Fibroblast of the aortic adventitia (primary cell): ENCODE data around the gene PLGRKT. TPM values are rescaled to one million over a fixed set of nuclear protein-coding genes. Genes with fewer than 3 reads are reported as not detected.
"Not testable (repeated sequence)": the region's sequence is repeated elsewhere in the genome, so short reads cannot be mapped to it uniquely, and the experiment has no call there.

Experiments used
- DNase-seq: peaks from one replicate; pipeline ENCODE4 v3.0.0-alpha.2; 2010; ENCODE audit warnings: low read depth
- H3K4me3 ChIP-seq: 2 replicates; pipeline ENCODE4 v1.5.1; 2011; ENCODE audit warnings: low read depth, mild to moderate bottlenecking, control low read depth, low read length, moderate library complexity
- total RNA-seq: library from RNA; depleted of rRNA; stranded (reverse); fragments of >200 nt; gene quantifications from 2 replicates; pipeline ENCODE4 v1.2.3, GENCODE V29; 2012; ENCODE audit warnings: low replicate concordance
- TF ChIP-seq, protein P1 (sequence below): IDR thresholded peaks from 2 replicates; pipeline ENCODE4 v1.5.1; 2011; ENCODE audit warnings: mild to moderate bottlenecking, low read length, control low read depth, inconsistent platforms; ENCODE audit not compliant: insufficient read depth

PLGRKT gene
- total RNA-seq, 1 donor, result 25.8 TPM

DNA sequence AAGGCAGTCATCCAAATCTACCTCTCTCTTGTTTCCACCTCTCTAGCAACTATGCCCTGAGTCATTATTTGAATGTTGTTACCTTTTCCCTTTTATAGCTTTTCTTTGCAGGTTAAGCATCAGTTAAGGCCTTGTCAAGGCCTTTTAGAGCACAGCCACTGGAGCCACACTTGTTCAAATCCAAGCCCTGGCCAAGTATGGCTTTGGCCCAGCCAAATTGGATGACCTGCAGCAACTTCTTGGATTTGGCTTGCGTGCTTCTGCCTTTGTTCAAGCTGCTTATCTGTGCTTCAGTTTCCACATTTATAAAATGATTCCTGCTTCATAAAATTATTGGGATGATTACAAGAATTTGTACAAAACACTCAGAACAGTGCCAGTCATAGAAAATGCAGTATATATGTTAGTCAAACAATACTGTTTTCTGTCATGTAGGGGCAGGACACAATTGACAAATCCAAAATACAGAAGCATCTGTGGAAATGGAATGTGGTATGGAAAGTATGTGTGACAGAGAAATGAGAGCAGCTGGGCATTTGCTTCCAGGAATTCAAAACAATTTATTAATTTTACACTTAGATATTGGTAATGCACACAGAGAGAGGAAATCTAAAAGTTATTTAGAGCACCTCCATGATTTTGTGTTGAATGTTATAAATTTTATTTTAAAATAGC is 80.2 kb downstream of the PLGRKT start:
- peak; percentile 39 for DNase-seq
- TF ChIP-seq, protein P1, sequence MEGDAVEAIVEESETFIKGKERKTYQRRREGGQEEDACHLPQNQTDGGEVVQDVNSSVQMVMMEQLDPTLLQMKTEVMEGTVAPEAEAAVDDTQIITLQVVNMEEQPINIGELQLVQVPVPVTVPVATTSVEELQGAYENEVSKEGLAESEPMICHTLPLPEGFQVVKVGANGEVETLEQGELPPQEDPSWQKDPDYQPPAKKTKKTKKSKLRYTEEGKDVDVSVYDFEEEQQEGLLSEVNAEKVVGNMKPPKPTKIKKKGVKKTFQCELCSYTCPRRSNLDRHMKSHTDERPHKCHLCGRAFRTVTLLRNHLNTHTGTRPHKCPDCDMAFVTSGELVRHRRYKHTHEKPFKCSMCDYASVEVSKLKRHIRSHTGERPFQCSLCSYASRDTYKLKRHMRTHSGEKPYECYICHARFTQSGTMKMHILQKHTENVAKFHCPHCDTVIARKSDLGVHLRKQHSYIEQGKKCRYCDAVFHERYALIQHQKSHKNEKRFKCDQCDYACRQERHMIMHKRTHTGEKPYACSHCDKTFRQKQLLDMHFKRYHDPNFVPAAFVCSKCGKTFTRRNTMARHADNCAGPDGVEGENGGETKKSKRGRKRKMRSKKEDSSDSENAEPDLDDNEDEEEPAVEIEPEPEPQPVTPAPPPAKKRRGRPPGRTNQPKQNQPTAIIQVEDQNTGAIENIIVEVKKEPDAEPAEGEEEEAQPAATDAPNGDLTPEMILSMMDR, result no peak
- H3K4me3 ChIP-seq, result no peak overlapping the region

DNA sequence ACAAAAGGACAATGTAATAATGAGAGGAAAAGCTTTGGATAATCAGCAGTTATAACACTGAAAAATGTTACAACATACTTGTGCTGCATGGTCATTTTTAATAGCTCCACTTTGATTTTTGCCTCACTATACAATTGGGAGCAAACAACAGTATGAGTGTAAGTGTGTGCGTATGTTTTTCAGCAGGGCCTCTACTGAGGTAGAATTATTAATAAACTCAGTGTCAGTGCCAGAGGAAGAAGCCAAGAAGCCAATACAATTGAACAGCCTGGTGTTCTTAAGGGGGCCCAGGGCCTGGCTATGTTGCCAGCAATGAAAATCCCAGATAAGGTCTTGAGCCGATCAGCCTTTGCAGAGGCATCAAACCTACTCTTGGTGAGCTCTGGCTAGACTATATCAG is 81.9 kb downstream of the PLGRKT start:
- no peak overlapping the region for H3K4me3 ChIP-seq
- TF ChIP-seq, protein P1, result no peak
- peak; percentile 2 for DNase-seq

DNA sequence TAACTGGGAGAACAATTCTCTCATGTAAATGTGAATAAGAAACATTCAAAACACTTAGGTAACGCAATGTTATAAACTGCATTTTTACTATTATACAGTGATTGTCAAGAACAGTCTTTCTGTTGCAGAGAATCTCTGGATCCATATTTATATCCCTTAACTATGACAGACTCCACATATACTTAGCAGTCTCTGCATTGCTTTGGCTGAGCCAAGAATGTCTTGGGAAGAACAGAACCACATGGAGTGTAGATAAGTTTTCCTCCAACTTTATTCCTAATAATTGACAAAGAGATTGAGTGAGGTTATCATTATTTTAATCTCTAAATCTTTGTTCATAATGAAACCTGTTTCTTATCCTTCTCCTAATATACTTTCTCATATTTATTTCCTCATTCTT is 82.5 kb downstream of the PLGRKT start:
- no peak overlapping the region for H3K4me3 ChIP-seq
- TF ChIP-seq, protein P1, result no peak
- DNase-seq, result no peak

DNA sequence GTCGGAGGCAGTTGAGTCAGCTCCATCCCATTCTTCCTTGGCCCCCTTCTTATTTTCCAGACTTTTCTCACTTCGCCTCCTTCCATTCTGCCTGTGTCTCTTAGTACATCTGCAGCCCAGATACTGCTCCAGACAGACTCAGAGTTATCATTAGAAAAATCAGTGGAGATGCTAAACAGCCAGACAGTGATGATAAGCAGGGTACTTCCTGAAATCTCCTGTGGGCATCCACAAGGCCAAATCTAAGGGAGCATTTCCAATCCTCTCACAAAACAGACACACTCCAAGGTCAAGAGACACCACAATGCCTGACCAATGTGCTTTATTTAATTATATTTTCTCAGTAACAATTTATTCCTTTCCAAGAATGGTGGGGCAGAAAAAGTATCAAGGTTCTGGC is 83.5 kb downstream of the PLGRKT start:
- TF ChIP-seq, protein P1, result no peak
- DNase-seq, result no peak
- H3K4me3 ChIP-seq, result no peak overlapping the region

DNA sequence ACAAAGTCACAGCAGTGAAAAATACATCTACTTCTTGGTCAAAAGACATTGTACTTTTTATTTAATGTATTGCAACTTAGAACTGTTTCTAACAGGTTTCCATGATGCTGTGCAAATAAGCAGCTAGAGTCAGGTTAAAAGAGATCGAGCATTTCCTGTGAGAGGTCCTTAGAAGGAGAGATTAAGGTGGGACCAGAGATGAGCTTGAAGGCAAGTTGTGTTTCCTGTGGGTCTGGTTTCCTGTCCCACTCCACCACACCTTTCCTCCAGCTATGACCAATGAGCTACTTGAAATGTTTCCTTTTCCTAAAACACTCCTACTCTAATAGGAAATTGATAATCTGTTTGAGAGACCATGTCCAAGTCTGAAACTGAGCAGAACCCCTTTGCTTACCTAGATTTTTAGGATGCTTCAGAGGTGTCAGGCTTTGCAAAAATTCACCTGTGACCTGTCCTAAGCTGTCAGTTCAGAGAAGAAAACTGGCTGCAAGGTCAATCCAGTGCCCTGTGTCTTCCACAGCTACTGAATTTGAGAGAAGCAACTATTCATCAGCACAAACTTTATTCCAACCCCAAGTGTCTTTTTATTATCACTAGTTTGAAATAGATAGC is 85.0 kb downstream of the PLGRKT start:
- no peak overlapping the region for H3K4me3 ChIP-seq
- no peak for DNase-seq
- TF ChIP-seq, protein P1, result no peak

DNA sequence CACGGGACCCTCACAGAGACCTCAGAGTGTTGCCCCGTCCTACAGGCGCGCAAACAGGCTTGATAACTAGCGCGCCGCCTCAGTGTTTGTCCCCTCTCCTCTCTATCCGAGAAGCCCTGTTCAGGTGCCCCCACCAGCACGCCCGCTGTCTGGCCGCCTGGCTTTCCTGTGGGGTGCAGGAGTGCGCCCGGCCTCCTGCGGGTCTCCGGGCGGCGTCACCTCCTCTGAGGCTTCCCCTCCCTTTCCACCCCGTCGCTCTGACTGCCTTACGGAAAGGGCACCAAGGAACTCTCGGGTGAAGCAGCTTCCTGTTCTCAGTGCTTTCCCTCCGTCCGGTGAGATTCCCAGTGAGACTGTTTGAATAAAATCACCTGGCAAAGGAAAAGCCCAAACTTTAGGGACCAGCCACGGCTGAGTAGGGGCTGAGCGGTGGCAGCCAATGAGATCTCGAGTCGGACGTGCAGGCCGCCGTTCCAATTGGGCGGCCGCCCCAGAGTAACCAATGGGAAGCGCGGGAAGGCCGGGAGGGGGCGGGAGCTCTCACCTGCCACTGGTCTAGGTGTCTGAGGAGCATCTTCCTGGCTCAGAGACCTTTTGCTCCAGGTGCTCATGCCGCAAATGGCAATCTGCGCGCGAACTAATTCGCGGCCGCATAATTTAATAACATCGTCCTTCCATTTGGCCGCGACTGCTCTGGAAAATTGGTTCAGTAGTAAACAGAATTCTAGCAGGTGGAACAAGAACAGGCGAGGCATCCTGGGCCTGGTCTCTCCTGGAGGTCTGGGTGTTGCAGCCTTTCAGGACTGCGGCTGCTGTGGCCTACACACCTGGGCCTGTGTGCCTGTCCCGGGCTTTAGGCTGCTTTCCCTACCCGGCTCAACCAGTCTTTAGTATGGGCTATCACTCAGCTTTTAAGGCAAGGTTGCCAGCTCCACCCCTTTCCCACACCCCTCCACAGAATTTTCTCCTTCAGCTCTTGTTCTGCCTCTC is 98.4 kb downstream of the PLGRKT start, which contains the start of gene RLN1:
RLN1 (minus strand) TSS at position 885 of the 990 bp plus-strand sequence; CDS start at position 755, 130 bp downstream.
- DNase-seq, H3K4me3 ChIP-seq: not testable (repeated sequence)

DNA sequence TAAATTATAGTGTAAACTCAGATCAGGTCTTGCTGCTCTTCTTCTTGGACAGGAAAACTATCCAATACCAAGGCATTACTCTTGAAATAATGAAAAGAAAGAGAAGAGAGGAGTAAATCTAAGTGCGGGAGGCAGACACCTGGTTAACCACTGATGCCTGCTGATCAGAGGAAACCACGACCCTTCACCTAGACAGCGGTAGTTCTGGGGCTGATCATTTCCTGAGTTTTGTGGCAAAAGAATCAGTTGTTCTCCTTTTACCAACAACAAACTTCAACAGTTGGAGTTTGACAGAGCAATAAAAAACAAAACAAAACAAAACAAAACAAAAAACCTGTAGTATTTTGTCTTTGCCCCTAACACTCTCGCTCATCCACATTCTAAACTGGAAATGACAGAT is 101.0 kb downstream of the PLGRKT start:
- H3K4me3 ChIP-seq, result no peak overlapping the region
- no peak for DNase-seq
- TF ChIP-seq, protein P1, result no peak

DNA sequence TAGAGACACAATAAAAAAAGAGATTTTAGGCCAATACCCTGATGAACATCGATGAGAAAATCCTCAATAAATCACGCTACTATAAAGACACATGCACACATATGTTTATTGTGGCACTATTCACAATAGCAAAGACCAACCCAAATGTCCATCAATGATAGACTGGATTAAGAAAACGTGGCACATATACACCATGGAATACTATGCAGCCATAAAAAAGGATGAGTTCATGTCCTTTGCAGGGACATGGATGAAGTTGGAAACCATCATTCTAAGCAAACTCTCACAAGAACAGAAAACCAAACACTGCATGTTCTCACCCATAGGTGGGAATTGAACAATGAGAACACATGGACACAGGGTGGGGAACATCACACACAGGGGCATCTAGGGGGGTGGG is 106.4 kb downstream of the PLGRKT start:
- H3K4me3 ChIP-seq, DNase-seq: not testable (repeated sequence)
